C4-2B (cell line): ENCODE measurements around the gene LIPC.

ENCODE experiments used
- H3K27ac ChIP-seq: fragments of 450-650 bp; 2 replicates; pipeline ENCODE4 v1.5.1; 2017
- CTCF ChIP-seq: fragments of 450-650 bp; conservative IDR thresholded peaks from 2 replicates; pipeline ENCODE4 v1.5.1; 2017; ENCODE audit warnings: mild to moderate bottlenecking
- ZFX ChIP-seq: fragments of 450-650 bp; IDR thresholded peaks from 2 replicates; pipeline ENCODE4 v1.6.1; 2017

LIPC gene

DNA sequence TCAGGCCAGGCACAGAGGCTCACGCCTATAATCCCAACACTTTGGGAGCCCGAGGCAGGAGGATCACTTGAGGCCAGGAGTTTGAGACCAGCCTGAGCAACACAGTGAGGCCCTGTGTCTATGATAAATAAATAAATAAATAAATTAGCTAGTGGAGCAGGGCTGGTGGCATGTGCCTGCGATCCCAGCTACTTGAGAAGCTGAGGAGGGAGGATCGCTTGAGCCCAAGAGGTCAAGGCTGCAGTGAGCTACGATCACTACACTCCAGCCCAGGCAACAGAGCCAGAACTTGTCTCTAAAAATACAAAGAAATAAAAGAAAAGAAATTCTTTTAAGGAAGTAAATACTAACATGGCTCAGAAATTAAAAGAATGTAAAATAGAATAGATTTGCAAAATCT, 91.8 kb downstream of the LIPC start:
- no peak overlapping the region for H3K27ac ChIP-seq
- no peak for TF ChIP-seq CTCF
- TF ChIP-seq ZFX, result no peak

DNA sequence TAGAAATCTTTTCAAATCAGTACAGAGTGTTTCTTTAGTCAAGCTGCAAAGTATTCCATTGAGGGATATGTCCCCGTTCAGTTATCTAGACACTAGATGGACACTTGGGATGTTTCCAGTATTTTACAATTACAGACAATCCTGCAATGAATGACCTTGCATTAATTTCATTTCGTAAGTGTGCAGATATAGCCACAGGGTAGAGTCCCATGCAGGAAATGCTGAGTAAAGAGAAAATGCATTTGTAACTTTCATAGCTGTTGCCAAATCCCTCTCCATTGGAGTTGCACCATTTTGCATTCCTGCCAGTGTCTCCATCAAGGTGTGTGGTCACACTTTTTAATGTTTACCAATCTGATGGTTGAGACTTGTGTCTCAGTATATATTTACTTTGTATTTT, 92.5 kb downstream of the LIPC start:
- H3K27ac ChIP-seq, result no peak overlapping the region
- TF ChIP-seq CTCF, result no peak
- no peak for TF ChIP-seq ZFX

DNA sequence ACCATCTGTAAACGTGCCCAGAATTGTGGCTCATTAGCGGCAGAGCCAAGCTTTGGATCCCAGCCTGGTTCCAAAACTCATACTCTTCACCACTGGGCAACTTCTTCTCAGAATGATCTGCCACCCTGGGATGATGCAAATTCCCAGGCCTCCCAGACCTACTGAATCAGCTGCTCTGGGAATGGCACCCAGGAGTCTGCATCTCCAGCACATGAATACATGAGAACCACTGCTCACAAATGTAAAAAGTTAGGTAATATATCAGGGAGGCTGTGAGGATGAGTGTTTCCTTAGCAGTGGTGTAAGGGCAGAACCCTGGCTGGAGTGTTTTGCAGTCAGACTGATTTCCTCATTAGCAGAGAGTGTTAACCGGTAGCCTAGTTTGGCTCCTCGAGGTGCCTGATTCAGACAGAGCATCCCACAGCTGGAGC, 94.2 kb downstream of the LIPC start:
- TF ChIP-seq ZFX (no peak), CTCF (no peak)
- H3K27ac ChIP-seq, result no peak overlapping the region

GRCh38 chr15:58526647-58527192, 94.9 kb downstream of the LIPC start:
- no peak for TF ChIP-seq ZFX
- no peak overlapping the region for H3K27ac ChIP-seq

DNA sequence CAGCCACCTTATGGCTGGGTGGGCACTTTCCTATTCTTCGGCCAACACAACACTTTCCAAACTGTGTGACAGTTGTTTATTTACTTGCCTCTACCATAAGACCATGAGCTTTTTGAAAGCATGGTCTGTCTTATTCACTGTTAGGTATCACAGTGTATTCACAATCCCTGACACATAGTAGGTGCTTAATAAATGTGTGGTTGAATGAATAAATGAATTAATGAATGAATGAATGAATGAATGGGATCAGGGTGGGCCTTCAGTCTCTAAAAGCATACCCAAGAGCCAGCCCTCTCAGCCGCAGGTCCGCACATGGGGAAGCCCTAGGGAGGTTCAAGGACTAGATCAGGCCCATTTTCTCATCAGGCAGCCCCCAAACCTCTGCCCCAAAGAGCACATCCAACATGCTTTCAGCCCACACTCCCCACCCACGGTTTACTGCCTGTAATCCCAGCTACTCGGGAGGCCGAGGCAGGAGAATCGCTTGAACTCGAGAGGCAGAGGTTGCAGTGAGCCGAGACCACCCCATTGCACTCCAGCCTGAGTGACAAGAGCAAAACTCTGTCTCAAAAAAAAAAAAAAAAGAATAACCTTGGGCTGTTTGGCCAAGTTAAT, 95.9 kb downstream of the LIPC start:
- H3K27ac ChIP-seq, result no peak overlapping the region
- TF ChIP-seq ZFX (no peak), CTCF (no peak)

DNA sequence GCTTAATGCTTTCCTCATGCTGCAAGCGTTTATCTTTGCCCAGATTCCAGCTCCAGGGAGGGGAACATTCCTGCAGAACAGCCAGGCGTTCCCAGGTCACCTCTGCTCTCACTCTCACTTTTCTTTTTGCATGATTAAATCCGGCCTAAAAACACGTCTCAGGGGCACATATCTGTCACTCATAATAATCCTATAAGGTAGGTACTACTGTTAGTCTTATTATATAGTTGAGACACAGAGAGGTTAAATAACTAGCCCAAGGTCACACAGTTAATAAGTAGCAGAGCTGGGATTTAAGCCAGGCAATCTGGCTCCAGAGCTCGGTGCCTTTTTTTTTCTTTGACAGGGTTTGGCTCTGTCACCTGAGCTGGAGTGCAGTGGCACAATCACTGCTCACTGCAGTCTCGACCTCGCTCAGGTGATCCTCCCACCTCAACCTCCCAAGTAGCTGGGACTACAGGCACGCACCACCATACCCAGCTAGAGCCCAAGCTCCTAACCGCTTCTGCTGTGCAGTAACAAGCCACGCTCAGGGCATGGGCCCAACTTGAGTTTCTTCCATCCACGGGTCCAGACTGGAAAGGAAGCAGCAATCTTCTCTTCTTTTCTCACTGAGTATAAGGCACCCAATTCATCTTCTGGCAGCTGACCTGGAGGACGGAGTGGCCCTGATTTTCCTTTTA, 96.5 kb downstream of the LIPC start:
- TF ChIP-seq ZFX (no peak), CTCF (no peak)
- no peak overlapping the region for H3K27ac ChIP-seq

- H3K27ac ChIP-seq, result no peak overlapping the region
- no peak for TF ChIP-seq CTCF
- TF ChIP-seq ZFX, result no peak
Measured at GRCh38 chr15:58529041-58529440, 97.2 kb downstream of the LIPC start.
